Pancreas (tissue), 10 donors: ENCODE measurements around the gene YIPF6. TPM values are rescaled to one million over a fixed set of nuclear protein-coding genes. Genes with fewer than 3 reads are reported as not detected.
A peak's percentile ranks its signal among the peaks of the same experiment; 100 is the strongest.

Experiments used
- ATAC-seq, 4 donors: fragments of 200-7000 bp; cut with Tn5 transposase; one replicate each; pipeline versions ENCODE4 v1.8.0 to v1.9.1; 2020; ENCODE audit warnings: mild to moderate bottlenecking in 4 of 4, moderate library complexity in 4 of 4
- DNase-seq, 6 donors: peaks; one replicate each; pipeline ENCODE4 v3.0.0-alpha.2; 2020
- FAIRE-seq: peaks from 2 replicates; lab custom pipeline; 2012; peaks lifted over from hg19 to GRCh38; lab: Jason Lieb, UNC
- H3K27ac ChIP-seq, 4 donors: fragments of 200-600 bp; sonication (generic); 1 replicate in 3 of 4; 2 replicates in 1 of 4; pipeline versions ENCODE4 v1.5.0 to v1.8.0; 2020
- H3K27me3 ChIP-seq, 4 donors: fragments of 200-600 bp; one replicate each; pipeline ENCODE4 v1.8.0; 2021
- H3K36me3 ChIP-seq, 3 donors: fragments of 200-600 bp; sonication (generic) in 1 of 3; one replicate each; pipeline versions ENCODE4 v1.5.0 to v1.8.0; 2020 to 2021
- H3K4me1 ChIP-seq, 3 donors: fragments of 200-600 bp; one replicate each; pipeline ENCODE4 v1.8.0; 2021
- H3K4me3 ChIP-seq, 4 donors: fragments of 200-600 bp; sonication (generic) in 2 of 4; one replicate each; pipeline versions ENCODE4 v1.5.0 to v1.8.0; 2020 to 2021
- H3K9me3 ChIP-seq, 4 donors: fragments of 200-600 bp; one replicate each; pipeline ENCODE4 v1.8.0; 2021
- CTCF ChIP-seq, 4 donors: fragments of 200-600 bp; sonication (generic) in 3 of 4; IDR thresholded peaks; one replicate each; pipeline versions ENCODE4 v1.5.0 to v1.8.0; 2021; ENCODE audit warnings: antibody characterized with exemption in 4 of 4
- WGBS, 2 donors: extraction: QIAGEN DNeasy Blood & Tissue Kit; methylation state at CpG; one replicate each; pipeline ENCODE4 v1.1.7; 2013; 5-methylcytosine and 5-hydroxymethylcytosine counted together
- intact Hi-C, 3 donors: fragments of 100-400 bp; cut with DNase I; formaldehyde crosslinking; loops; one replicate each; pipeline versions ENCODE4 v1.11.1 to v1.14.2; 2022
- polyA plus RNA-seq, 2 donors: library from polyadenylated mRNA; stranded (reverse); fragments of 200-250 nt; gene quantifications; one replicate each; pipeline ENCODE4 v1.2.3, GENCODE V29; 2013
- total RNA-seq, 6 donors: library from RNA; stranded (reverse); fragmentation: NEBNext Ultra II Directional in 4 of 6; extraction: Animal tissue kit (Norgen Biotek cat#: 25700) in 4 of 6; gene quantifications; one replicate each; pipeline versions ENCODE4 v1.2.1 to v1.2.4, GENCODE V29; 2021 to 2023
- donor health status: healthy with polysubstance abuse.
- donor health status: DM: no; HTN: no; CAD: no; lungs with moderate emphysema.
- donor health status: DM: no; HTN: no; CAD: no.
- donor health status: control.
- donor health status: control.
- donor health status: Bipolar disorder and iron deficiency.
- donor health status: DM: yes; HTN: yes; CAD: no.
- donor health status: DM: no; HTN: no; CAD: no.
- donor health status: DM: no; HTN: no; CAD: no.
- donor health status: DM: yes; HTN: yes; CAD: no.

The YIPF6 gene
- total and polyA plus RNA-seq, 8 donors = 4.6 to 27.5 (median 18.6) TPM

- FAIRE-seq = no peak
- Histone ChIP-seq H3K9me3 (no peaks in the 10 kb centered on the region), H3K4me1 (peaks cover 0 to 4% (median 0%) of the 10 kb centered on the region in 3 donors), H3K27ac (peak overlapping the region; percentile 93 to 96 (median 94)), H3K27me3 (peaks cover 0 to 20% (median 0%) of the 10 kb centered on the region in 4 donors), H3K36me3 (no peaks in the 10 kb centered on the region), H3K4me3 (peak overlapping the region; percentile 36 to 67 (median 50))
- TF ChIP-seq CTCF (IDR thresholded peaks at IDR 0.05) = no peak
- ATAC-seq = no peak
- no peak for DNase-seq
- intact Hi-C loops = no loop called here
- WGBS, 2 donors = 59 to 69% methylated on average over 17 of the region's 17 CpGs
Measured at GRCh38 chrX:68499543-68500504, 973 bp downstream of the YIPF6 start.

DNA sequence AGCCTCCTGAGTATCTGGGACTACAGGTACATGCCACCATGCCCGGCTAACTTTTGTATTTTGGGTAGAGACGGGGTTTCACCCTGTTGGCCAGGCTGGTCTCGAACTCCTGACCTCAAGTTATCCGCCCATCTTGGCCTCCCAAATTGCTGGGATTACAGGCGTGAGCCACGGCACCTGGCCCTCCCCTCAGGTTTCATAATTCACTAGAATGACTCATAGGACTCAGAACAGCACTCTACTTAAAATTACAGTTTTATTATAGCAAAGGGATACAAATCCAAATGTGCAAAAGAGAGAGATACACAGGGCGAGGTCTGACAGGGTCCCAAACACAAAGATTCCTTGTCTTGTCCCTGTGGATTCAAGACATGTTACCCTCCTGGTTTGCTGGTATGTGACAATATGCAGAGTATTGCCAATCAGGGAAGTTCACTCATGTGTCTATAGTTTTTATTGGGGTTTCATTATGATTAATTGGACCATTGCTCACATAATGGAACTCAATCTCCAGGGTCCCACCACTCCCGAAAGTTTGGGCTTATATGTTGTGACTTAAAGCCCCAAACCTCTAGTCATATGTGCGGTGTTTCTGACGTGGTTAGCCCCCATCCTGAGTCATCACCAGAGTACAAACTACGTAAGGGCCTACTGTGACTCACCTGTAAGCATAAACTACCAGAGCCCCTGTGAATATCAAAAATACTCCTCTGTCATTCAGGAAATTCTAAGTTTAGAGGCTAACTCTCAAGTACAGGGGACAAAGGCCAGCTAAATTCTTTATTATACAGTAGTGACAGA is 5.2 kb downstream of the YIPF6 start:
- peaks cover 0 to 4% (median 0%) of the 10 kb centered on the region in 3 donors for H3K4me1 ChIP-seq
- H3K27me3 ChIP-seq = peaks cover 0 to 20% (median 0%) of the 10 kb centered on the region in 4 donors
- DNase-seq = no peak
- ATAC-seq = no peak
- no peak overlapping the region for H3K27ac ChIP-seq
- intact Hi-C loops = no loop called here
- no peak for TF ChIP-seq CTCF (IDR thresholded peaks at IDR 0.05)
- WGBS, 2 donors = 73 to 86% methylated on average over 11 of the region's 11 CpGs
- no peaks in the 10 kb centered on the region for H3K9me3 ChIP-seq
- H3K36me3 ChIP-seq = no peaks in the 10 kb centered on the region
- FAIRE-seq = no peak
- no peak overlapping the region for H3K4me3 ChIP-seq

- no peaks in the 10 kb centered on the region for H3K9me3 ChIP-seq
- H3K4me3 ChIP-seq = no peak overlapping the region
- peaks cover 0 to 5% (median 0%) of the 10 kb centered on the region in 4 donors for H3K27me3 ChIP-seq
- no peak for TF ChIP-seq CTCF (IDR thresholded peaks at IDR 0.05)
- FAIRE-seq = no peak
- DNase-seq = no peak
- no peak for ATAC-seq
- intact Hi-C loops = no loop called here
- 63 to 74% methylated on average over 2 of the region's 2 CpGs for WGBS, 2 donors
- no peaks in the 10 kb centered on the region for H3K4me1 ChIP-seq
- no peaks in the 10 kb centered on the region for H3K36me3 ChIP-seq
- no peak overlapping the region for H3K27ac ChIP-seq
Measured at GRCh38 chrX:68506649-68507048, 7.8 kb downstream of the YIPF6 start.

- Histone ChIP-seq H3K27ac (no peak overlapping the region), H3K9me3 (no peaks in the 10 kb centered on the region), H3K27me3 (peaks cover 0 to 6% (median 0%) of the 10 kb centered on the region in 4 donors), H3K4me3 (no peak overlapping the region), H3K4me1 (no peaks in the 10 kb centered on the region), H3K36me3 (no peaks in the 10 kb centered on the region)
- DNase-seq (no peak), FAIRE-seq (no peak), ATAC-seq (peak in 1 of 4 donors; percentile 43)
- TF ChIP-seq CTCF (IDR thresholded peaks at IDR 0.05) = no peak
- 43 to 63% methylated on average over 2 of the region's 2 CpGs for WGBS, 2 donors
- intact Hi-C loops = no loop called here
Measured at GRCh38 chrX:68508799-68509198, 9.9 kb downstream of the YIPF6 start.
